ENCODE measurements around the gene MFSD11.
"Not testable (repeated sequence)": the region's sequence is repeated elsewhere in the genome, so short reads cannot be mapped to it uniquely, and the experiment has no call there.

The MFSD11 gene

GRCh38 chr17:76737676-76738467 is at the start of gene MFSD11:
Gene MFSD11, plus strand, starts transcription at chr17:76738119. Its CDS starts 234 bp downstream, at chr17:76738353.
- H3K4me3 ChIP-seq (ENCODE audit: low read length), result peak within 1 kb of the TSS; percentile 99
- H3K27me3 ChIP-seq (ENCODE audit: control insufficient read depth, insufficient read depth, low read length), result no peaks in the 10 kb centered on the region
- H3K36me3 ChIP-seq (ENCODE audit: control insufficient read depth, insufficient read depth, low read length), result peaks cover 24% of the 10 kb centered on the region
- H3K4me1 ChIP-seq (ENCODE audit: control insufficient read depth, insufficient read depth, low read length), result peaks cover 51% of the 10 kb centered on the region
- H3K9ac ChIP-seq (ENCODE audit: low read length), result peak within 1 kb of the TSS; percentile 99
- peak within 1 kb of the TSS; percentile 99 for H3K27ac ChIP-seq (ENCODE audit: low read depth, low read length)

DNA sequence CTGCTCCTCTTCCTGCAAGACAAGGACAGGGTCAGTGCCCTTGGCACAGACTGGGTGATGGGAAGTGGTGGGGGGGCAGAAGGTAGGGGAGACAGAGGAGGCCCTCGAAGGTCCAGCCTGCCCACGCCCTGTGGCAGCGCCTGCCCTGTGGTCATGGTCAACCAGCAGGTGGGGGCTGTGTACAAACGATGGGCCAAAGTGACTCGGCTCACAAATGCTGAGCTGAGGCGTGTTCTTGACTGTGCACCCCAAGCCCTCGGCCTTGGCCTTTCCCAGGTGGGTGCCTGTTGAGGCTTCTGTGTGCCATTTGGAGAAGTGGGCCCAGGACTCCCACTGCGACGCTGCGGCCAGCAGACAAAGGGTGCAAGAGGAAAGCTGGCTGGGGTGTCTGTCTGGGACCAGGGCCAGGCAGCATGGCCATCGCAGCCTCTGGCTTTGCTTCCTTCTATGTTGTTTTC is 49.7 kb upstream of the MFSD11 start:
- H3K4me1 ChIP-seq (ENCODE audit: control insufficient read depth, insufficient read depth, low read length), result peaks cover 59% of the 10 kb centered on the region
- H3K9ac ChIP-seq (ENCODE audit: low read length), result no peak overlapping the region
- H3K27ac ChIP-seq (ENCODE audit: low read depth, low read length), result peak overlapping the region; percentile 95
- H3K27me3 ChIP-seq (ENCODE audit: control insufficient read depth, insufficient read depth, low read length), result no peaks in the 10 kb centered on the region
- peaks cover 4% of the 10 kb centered on the region for H3K36me3 ChIP-seq (ENCODE audit: control insufficient read depth, insufficient read depth, low read length)
- H3K4me3 ChIP-seq (ENCODE audit: low read length), result peak overlapping the region; percentile 26

- Histone ChIP-seq H3K4me3 (ENCODE audit: low read length) (no peak overlapping the region), H3K27ac (ENCODE audit: low read depth, low read length) (peak overlapping the region; percentile 95), H3K9ac (ENCODE audit: low read length) (no peak overlapping the region), H3K4me1 (ENCODE audit: control insufficient read depth, insufficient read depth, low read length) (peaks cover 51% of the 10 kb centered on the region), H3K27me3 (ENCODE audit: control insufficient read depth, insufficient read depth, low read length) (no peaks in the 10 kb centered on the region), H3K36me3 (ENCODE audit: control insufficient read depth, insufficient read depth, low read length) (no peaks in the 10 kb centered on the region)
Measured at GRCh38 chr17:76689859-76690258, 48.1 kb upstream of the MFSD11 start.

DNA sequence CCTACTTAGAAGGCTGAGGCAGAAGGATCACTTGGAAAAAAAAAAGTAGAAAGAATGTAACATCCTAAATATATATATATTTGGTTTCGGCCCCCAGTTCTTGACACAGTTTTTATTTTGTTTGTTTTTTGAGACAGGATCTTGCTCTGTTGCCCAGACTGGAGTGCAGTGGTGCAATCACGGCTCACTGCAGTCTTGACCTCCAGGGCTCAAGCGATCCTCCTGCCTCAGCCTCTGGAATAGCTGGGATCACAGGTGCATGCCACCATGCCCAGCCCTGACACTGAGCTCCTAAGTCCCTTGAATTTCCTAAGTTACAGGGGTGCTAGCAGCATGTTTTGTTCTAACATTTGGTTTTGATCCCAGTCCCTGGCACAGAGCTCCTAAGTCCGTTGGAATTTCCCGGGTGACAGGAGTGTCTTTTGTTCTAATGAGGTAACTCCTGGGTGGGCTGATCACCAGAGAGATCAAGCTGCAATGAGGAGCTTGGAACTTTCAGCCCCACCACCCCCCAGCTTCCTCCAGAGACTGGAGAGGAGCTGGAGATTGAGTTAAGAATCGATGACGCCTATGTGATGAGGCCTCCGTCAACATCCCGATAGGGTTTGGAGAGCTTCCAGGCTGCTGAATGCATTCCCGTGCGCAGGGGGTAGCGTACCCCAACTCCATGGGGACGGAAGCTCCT is 47.2 kb upstream of the MFSD11 start:
- Histone ChIP-seq H3K9ac (ENCODE audit: low read length) (no peak overlapping the region), H3K4me1 (ENCODE audit: control insufficient read depth, insufficient read depth, low read length) (peaks cover 56% of the 10 kb centered on the region), H3K27ac (ENCODE audit: low read depth, low read length) (peak overlapping the region; percentile 58), H3K4me3 (ENCODE audit: low read length) (no peak overlapping the region), H3K36me3 (ENCODE audit: control insufficient read depth, insufficient read depth, low read length) (no peaks in the 10 kb centered on the region), H3K27me3 (ENCODE audit: control insufficient read depth, insufficient read depth, low read length) (no peaks in the 10 kb centered on the region)

DNA sequence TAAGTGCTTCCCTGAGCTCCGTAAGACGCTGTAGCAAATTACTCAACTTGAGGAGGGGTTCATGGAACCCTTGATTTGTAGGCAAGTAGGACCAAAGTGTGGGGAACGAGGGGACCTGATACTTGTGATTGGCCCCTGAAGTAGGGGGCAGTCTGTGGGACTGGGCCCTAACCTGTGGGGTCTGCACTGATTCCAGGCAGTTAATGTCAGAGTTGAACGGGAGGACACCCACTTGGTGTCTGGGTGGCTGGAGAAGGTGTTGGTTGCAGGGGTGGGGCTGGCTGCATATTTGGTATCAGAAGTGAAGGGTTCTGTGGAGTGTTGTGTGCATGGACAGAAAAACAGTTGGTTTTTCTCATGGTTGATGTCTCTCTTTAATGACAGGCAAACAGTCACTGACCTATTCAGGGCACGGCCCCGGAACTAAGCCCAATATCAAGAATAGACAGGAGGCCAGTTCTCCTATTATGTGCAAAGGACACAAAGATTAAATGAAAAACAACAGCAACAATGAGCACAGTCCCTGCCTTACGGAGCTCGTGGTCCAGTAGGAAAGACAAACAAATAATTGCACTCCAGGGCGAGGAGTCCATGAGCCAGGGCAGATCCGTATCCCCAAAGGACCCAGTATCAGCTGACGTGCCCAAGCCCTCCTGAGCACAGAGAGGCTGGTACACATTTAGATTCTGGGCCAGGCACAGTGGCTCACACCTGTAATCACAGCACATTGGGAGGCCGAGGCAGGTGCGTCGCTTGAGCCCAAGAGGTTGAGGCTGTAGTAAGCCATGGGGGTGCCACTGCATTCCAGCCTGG is 46.3 kb upstream of the MFSD11 start:
- Histone ChIP-seq H3K27ac (ENCODE audit: low read depth, low read length) (peak overlapping the region; percentile 58), H3K4me1 (ENCODE audit: control insufficient read depth, insufficient read depth, low read length) (peaks cover 52% of the 10 kb centered on the region), H3K27me3 (ENCODE audit: control insufficient read depth, insufficient read depth, low read length) (no peaks in the 10 kb centered on the region), H3K36me3 (ENCODE audit: control insufficient read depth, insufficient read depth, low read length) (no peaks in the 10 kb centered on the region), H3K4me3 (ENCODE audit: low read length) (no peak overlapping the region), H3K9ac (ENCODE audit: low read length) (no peak overlapping the region)

DNA sequence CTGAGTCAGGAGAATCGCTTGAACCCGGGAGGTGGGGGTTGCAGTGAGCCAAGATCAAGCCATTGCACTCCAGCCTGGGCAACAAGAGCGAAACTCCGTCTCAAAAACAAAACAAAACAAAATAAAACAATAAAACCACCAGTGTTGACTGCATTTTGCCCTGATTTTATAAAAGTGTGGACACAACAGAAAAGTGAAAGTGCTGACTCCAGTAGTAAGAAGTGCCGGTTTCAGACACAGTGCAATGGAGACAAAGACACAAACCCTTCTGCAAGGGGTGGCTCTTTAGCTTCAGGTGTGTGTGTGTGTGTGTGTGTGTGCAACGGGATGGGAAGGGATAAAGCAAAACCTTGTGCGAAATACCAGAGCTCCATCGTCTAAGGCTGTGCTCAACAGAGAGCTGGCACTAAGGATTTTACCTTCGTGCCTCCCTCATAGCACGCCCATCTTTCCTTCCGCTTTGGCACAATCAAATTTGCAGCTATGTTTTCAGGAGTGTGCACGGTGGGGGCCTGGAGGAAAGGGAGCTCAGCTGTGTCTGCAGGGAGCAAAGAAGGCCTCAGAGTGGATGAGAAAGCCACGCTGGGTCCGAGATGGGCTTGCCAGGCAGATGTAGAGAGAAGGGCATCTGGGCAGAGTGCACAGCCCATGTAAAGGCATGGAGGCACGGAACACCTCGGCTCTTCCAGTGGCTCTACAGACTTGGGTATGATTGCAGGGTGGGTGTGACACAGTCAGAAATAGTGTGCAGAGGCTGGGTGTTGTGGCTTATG is 42.7 kb upstream of the MFSD11 start:
- Histone ChIP-seq H3K27ac (ENCODE audit: low read depth, low read length) (peak overlapping the region; percentile 77), H3K4me3 (ENCODE audit: low read length) (peak overlapping the region; percentile 33), H3K36me3 (ENCODE audit: control insufficient read depth, insufficient read depth, low read length) (no peaks in the 10 kb centered on the region), H3K27me3 (ENCODE audit: control insufficient read depth, insufficient read depth, low read length) (no peaks in the 10 kb centered on the region), H3K9ac (ENCODE audit: low read length) (peak overlapping the region; percentile 21), H3K4me1 (ENCODE audit: control insufficient read depth, insufficient read depth, low read length) (peaks cover 52% of the 10 kb centered on the region)

- no peaks in the 10 kb centered on the region for H3K27me3 ChIP-seq (ENCODE audit: control insufficient read depth, insufficient read depth, low read length)
- peak overlapping the region; percentile 98 for H3K27ac ChIP-seq (ENCODE audit: low read depth, low read length)
- H3K4me1 ChIP-seq (ENCODE audit: control insufficient read depth, insufficient read depth, low read length), result peaks cover 56% of the 10 kb centered on the region
- H3K4me3 ChIP-seq (ENCODE audit: low read length), result no peak overlapping the region
- H3K9ac ChIP-seq (ENCODE audit: low read length), result no peak overlapping the region
- H3K36me3 ChIP-seq (ENCODE audit: control insufficient read depth, insufficient read depth, low read length), result no peaks in the 10 kb centered on the region
Measured at GRCh38 chr17:76696763-76697701, 40.9 kb upstream of the MFSD11 start.

- Histone ChIP-seq H3K27me3 (ENCODE audit: control insufficient read depth, insufficient read depth, low read length) (no peaks in the 10 kb centered on the region), H3K4me1 (ENCODE audit: control insufficient read depth, insufficient read depth, low read length) (peaks cover 56% of the 10 kb centered on the region), H3K27ac (ENCODE audit: low read depth, low read length) (peak overlapping the region; percentile 98), H3K9ac (ENCODE audit: low read length) (no peak overlapping the region), H3K4me3 (ENCODE audit: low read length) (peak overlapping the region; percentile 33), H3K36me3 (ENCODE audit: control insufficient read depth, insufficient read depth, low read length) (no peaks in the 10 kb centered on the region)
Measured at GRCh38 chr17:76697702-76698465, 40.0 kb upstream of the MFSD11 start.

- Histone ChIP-seq H3K4me1 (ENCODE audit: control insufficient read depth, insufficient read depth, low read length) (peaks cover 59% of the 10 kb centered on the region), H3K27ac (ENCODE audit: low read depth, low read length) (peak overlapping the region; percentile 98)
- H3K27me3 ChIP-seq (ENCODE audit: control insufficient read depth, insufficient read depth, low read length); H3K36me3 ChIP-seq (ENCODE audit: control insufficient read depth, insufficient read depth, low read length); H3K4me3 ChIP-seq (ENCODE audit: low read length); H3K9ac ChIP-seq (ENCODE audit: low read length): not testable (repeated sequence)
Measured at GRCh38 chr17:76698466-76698977, 39.4 kb upstream of the MFSD11 start.

DNA sequence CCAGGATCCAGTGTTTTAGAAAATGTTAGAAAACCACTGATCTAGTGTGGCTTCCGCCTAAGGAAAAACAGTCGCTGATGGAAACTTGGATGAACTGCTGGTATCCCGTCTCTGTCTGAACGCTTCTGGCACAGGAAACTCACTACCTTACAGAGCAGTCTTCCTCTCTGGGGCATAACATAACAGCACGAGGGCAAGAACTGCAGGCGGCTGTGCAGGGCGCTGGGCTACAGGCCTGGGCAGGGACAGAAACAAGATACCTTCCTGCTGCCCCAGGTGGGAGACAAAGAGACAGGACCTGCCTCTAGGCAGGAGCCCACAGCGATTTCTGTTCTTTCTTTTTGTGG is 37.7 kb upstream of the MFSD11 start:
- no peaks in the 10 kb centered on the region for H3K27me3 ChIP-seq (ENCODE audit: control insufficient read depth, insufficient read depth, low read length)
- peaks cover 62% of the 10 kb centered on the region for H3K4me1 ChIP-seq (ENCODE audit: control insufficient read depth, insufficient read depth, low read length)
- no peaks in the 10 kb centered on the region for H3K36me3 ChIP-seq (ENCODE audit: control insufficient read depth, insufficient read depth, low read length)
- peak overlapping the region; percentile 58 for H3K4me3 ChIP-seq (ENCODE audit: low read length)
- H3K27ac ChIP-seq (ENCODE audit: low read depth, low read length), result peak overlapping the region; percentile 98
- H3K9ac ChIP-seq (ENCODE audit: low read length), result no peak overlapping the region
